ENCODE results near the gene SLC35F3. TPM values are rescaled to one million over a fixed set of nuclear protein-coding genes. Genes with fewer than 3 reads are reported as not detected.

Gene SLC35F3
- total RNA-seq, 4 donors from 2014 or later: 1.7 TPM; not detected in 3

- DNase-seq: no peak
- H3K4me3 ChIP-seq: peak overlapping the region in 2 of 4 donors; percentile 23 to 24
- no peak overlapping the region for H3K27ac ChIP-seq
- H3K9me3 ChIP-seq: no peaks in the 10 kb centered on the region
- no peaks in the 10 kb centered on the region for H3K27me3 ChIP-seq
- no peaks in the 10 kb centered on the region for H3K4me1 ChIP-seq
- TF ChIP-seq CTCF (IDR thresholded peaks at IDR 0.05) (no peak), POLR2A (IDR thresholded peaks at IDR 0.05) (no peak)
- H3K36me3 ChIP-seq: no peaks in the 10 kb centered on the region
Observed at GRCh38 chr1:233905416-233906051, 1.1 kb downstream of the SLC35F3 start.

GRCh38 chr1:233907151-233907550 lies 2.7 kb downstream of the SLC35F3 start:
- Histone ChIP-seq H3K27me3 (no peaks in the 10 kb centered on the region), H3K36me3 (no peaks in the 10 kb centered on the region), H3K9me3 (no peaks in the 10 kb centered on the region), H3K4me1 (no peaks in the 10 kb centered on the region), H3K4me3 (no peak overlapping the region), H3K27ac (no peak overlapping the region)
- TF ChIP-seq CTCF (IDR thresholded peaks at IDR 0.05) (no peak), POLR2A (IDR thresholded peaks at IDR 0.05) (no peak)
- no peak for DNase-seq

GRCh38 chr1:233908092-233908491 lies 3.6 kb downstream of the SLC35F3 start:
- Histone ChIP-seq H3K27me3 (no peaks in the 10 kb centered on the region), H3K27ac (no peak overlapping the region), H3K4me3 (no peak overlapping the region), H3K36me3 (no peaks in the 10 kb centered on the region), H3K4me1 (no peaks in the 10 kb centered on the region), H3K9me3 (no peaks in the 10 kb centered on the region)
- no peak for DNase-seq
- no peak for TF ChIP-seq CTCF (IDR thresholded peaks at IDR 0.05)
- no peak for TF ChIP-seq POLR2A (IDR thresholded peaks at IDR 0.05)

- no peaks in the 10 kb centered on the region for H3K36me3 ChIP-seq
- TF ChIP-seq CTCF (IDR thresholded peaks at IDR 0.05): no peak
- no peak for TF ChIP-seq POLR2A (IDR thresholded peaks at IDR 0.05)
- H3K4me1 ChIP-seq: no peaks in the 10 kb centered on the region
- no peaks in the 10 kb centered on the region for H3K27me3 ChIP-seq
- H3K27ac ChIP-seq: no peak overlapping the region
- DNase-seq: no peak
- no peak overlapping the region for H3K4me3 ChIP-seq
- H3K9me3 ChIP-seq: no peaks in the 10 kb centered on the region
Observed at GRCh38 chr1:233909195-233909594, 4.7 kb downstream of the SLC35F3 start.

GRCh38 chr1:233912447-233912846 lies 8.0 kb downstream of the SLC35F3 start:
- Histone ChIP-seq H3K27me3 (no peaks in the 10 kb centered on the region), H3K36me3 (no peaks in the 10 kb centered on the region), H3K27ac (no peak overlapping the region), H3K9me3 (no peaks in the 10 kb centered on the region), H3K4me1 (no peaks in the 10 kb centered on the region), H3K4me3 (no peak overlapping the region)
- no peak for DNase-seq
- TF ChIP-seq POLR2A (IDR thresholded peaks at IDR 0.05) (no peak), CTCF (IDR thresholded peaks at IDR 0.05) (no peak)

GRCh38 chr1:233912909-233913308 lies 8.4 kb downstream of the SLC35F3 start:
- Histone ChIP-seq H3K4me1 (no peaks in the 10 kb centered on the region), H3K27ac (no peak overlapping the region), H3K27me3 (no peaks in the 10 kb centered on the region), H3K36me3 (no peaks in the 10 kb centered on the region), H3K9me3 (no peaks in the 10 kb centered on the region), H3K4me3 (no peak overlapping the region)
- TF ChIP-seq POLR2A (IDR thresholded peaks at IDR 0.05) (no peak), CTCF (IDR thresholded peaks at IDR 0.05) (no peak)
- no peak for DNase-seq

Data from Peyer's patch (tissue), 4 donors.